Spleen (tissue), 11 donors: ENCODE results near the gene TAAR5. TPM values are rescaled to one million over a fixed set of nuclear protein-coding genes. Genes with fewer than 3 reads are reported as not detected.

ENCODE experiments used
- DNase-seq: peaks from one replicate; pipeline ENCODE4 v3.0.0-alpha.2; 2020
- H3K27ac ChIP-seq, 8 donors: fragments of 200-600 bp; sonication (generic) in 7 of 8; 1 replicate in 4 of 8; 2 replicates in 4 of 8; pipeline versions ENCODE4 v1.5.0 to v1.8.0; 2016 to 2021; ENCODE audit warnings: inconsistent platforms in 4 of 8, mild to moderate bottlenecking in 4 of 8, moderate library complexity in 1 of 8
- H3K27me3 ChIP-seq, 7 donors: fragments of 200-600 bp; sonication (generic) in 6 of 7; replicated peaks in 1 of 7; 1 replicate in 4 of 7; 2 replicates in 3 of 7; pipeline versions ENCODE4 v1.5.0 to v1.8.0; 2016 to 2021; ENCODE audit warnings: inconsistent platforms in 3 of 7, mild to moderate bottlenecking in 1 of 7
- H3K36me3 ChIP-seq, 6 donors: fragments of 200-600 bp; sonication (generic) in 5 of 6; 1 replicate in 4 of 6; 2 replicates in 2 of 6; pipeline versions ENCODE4 v1.5.0 to v1.8.0; 2016 to 2021; ENCODE audit warnings: inconsistent platforms in 2 of 6
- H3K4me1 ChIP-seq, 6 donors: fragments of 200-600 bp; sonication (generic) in 5 of 6; 1 replicate in 3 of 6; 2 replicates in 3 of 6; pipeline versions ENCODE4 v1.5.0 to v1.8.0; 2016 to 2021; ENCODE audit warnings: inconsistent platforms in 3 of 6
- H3K4me3 ChIP-seq, 8 donors: fragments of 200-600 bp; sonication (generic) in 7 of 8; 1 replicate in 4 of 8; 2 replicates in 4 of 8; pipeline versions ENCODE4 v1.5.0 to v1.8.0; 2016 to 2021; ENCODE audit warnings: inconsistent platforms in 4 of 8, mild to moderate bottlenecking in 4 of 8, moderate library complexity in 2 of 8
- H3K9me3 ChIP-seq, 8 donors: fragments of 200-600 bp; sonication (generic) in 7 of 8; 1 replicate in 4 of 8; 2 replicates in 4 of 8; pipeline versions ENCODE4 v1.5.0 to v1.8.0; 2016 to 2021; ENCODE audit warnings: inconsistent platforms in 4 of 8
- POLR2A ChIP-seq, 3 donors: fragments of 450-650 bp; IDR thresholded peaks; one replicate each; pipeline ENCODE4 v1.5.1; 2017; ENCODE audit warnings: antibody characterized with exemption in 3 of 3, mild to moderate bottlenecking in 1 of 3
- POLR2AphosphoS5 ChIP-seq, 3 donors: sonication (generic); formaldehyde crosslinking; IDR thresholded peaks; one replicate each; pipeline ENCODE4 v1.5.1; 2017; ENCODE audit warnings: antibody characterized with exemption in 3 of 3
- WGBS, 5 donors: extraction: QIAGEN DNeasy Blood & Tissue Kit in 3 of 5; methylation state at CpG; one replicate each; pipeline versions ENCODE4 v1.1.5 to v1.1.7; 2013 to 2018; 5-methylcytosine and 5-hydroxymethylcytosine counted together
- intact Hi-C: fragments of 100-400 bp; cut with DNase I; formaldehyde crosslinking; loops from one replicate; pipeline ENCODE4 v1.15.0; 2023; ENCODE audit warnings: low total_unique reads
- polyA plus RNA-seq, 3 donors: library from polyadenylated mRNA; stranded (reverse); fragments of 200-250 nt; gene quantifications; one replicate each; pipeline ENCODE4 v1.2.1, GENCODE V29; 2013
- total RNA-seq, 7 donors: library from RNA; depleted of rRNA in 3 of 7; stranded (reverse); fragments of >200 nt in 3 of 7; fragmentation: NEBNext Ultra II Directional in 4 of 7; extraction: Animal tissue kit (Norgen Biotek cat#: 25700) in 4 of 7; gene quantifications; one replicate each; pipeline versions ENCODE4 v1.1.0 to v1.2.1, GENCODE V29; 2016 to 2021
- TF ChIP-seq, protein P1 (sequence below), 11 experiments: fragments of 200-600 bp in 7 of 11; fragments of 450-650 bp in 4 of 11; sonication (generic) in 4 of 11; IDR thresholded peaks in 8 of 11; conservative IDR thresholded peaks in 3 of 11; 1 replicate in 7 of 11; 2 replicates in 4 of 11; pipeline versions ENCODE4 v1.4.0 to v1.8.0; 2016 to 2021; ENCODE audit warnings: antibody characterized with exemption in 11 of 11, inconsistent platforms in 4 of 11, mild to moderate bottlenecking in 1 of 11
- donor health status: healthy with polysubstance abuse.
- donor health status: DM: no; HTN: no; CAD: no; lungs with moderate emphysema.
- donor health status: DM: no; HTN: no; CAD: no.
- donor health status: Bipolar disorder and iron deficiency.
- donor health status: healthy.
- donor health status: DM: no; HTN: no; CAD: no.
- donor health status: DM: yes; HTN: yes; CAD: no.

TAAR5 gene
- total and polyA plus RNA-seq, 10 donors: 0.10 TPM; not detected in 9

DNA sequence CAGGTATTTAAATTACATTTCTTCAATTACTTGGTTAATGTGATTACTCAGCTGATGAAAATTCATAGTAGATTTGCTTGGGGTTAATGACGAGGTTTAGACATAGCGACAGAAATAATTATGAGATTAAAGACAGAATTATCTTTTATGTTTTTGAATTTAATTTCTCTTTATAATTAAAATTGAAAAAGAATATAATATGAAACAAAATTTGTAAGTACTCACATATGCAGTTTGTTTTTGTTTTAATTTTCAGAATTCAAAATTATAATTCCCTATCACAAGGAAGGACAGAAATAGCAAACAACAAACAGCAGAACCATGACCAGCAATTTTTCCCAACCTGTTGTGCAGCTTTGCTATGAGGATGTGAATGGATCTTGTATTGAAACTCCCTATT, 37.2 kb downstream of the TAAR5 start, which contains the start of gene TAAR8:
TAAR8 (plus strand) TSS at position 301 of the 400 bp plus-strand sequence; CDS start at position 322, 21 bp downstream.
- Histone ChIP-seq H3K9me3 (no peaks in the 10 kb centered on the region), H3K36me3 (no peaks in the 10 kb centered on the region), H3K27me3 (peaks cover 0 to 6% (median 0%) of the 10 kb centered on the region in 7 donors), H3K4me1 (no peaks in the 10 kb centered on the region), H3K27ac (no peak within 1 kb of the TSS), H3K4me3 (no peak within 1 kb of the TSS)
- TF ChIP-seq POLR2A (IDR thresholded peaks at IDR 0.05): no peak
- TF ChIP-seq, protein P1, sequence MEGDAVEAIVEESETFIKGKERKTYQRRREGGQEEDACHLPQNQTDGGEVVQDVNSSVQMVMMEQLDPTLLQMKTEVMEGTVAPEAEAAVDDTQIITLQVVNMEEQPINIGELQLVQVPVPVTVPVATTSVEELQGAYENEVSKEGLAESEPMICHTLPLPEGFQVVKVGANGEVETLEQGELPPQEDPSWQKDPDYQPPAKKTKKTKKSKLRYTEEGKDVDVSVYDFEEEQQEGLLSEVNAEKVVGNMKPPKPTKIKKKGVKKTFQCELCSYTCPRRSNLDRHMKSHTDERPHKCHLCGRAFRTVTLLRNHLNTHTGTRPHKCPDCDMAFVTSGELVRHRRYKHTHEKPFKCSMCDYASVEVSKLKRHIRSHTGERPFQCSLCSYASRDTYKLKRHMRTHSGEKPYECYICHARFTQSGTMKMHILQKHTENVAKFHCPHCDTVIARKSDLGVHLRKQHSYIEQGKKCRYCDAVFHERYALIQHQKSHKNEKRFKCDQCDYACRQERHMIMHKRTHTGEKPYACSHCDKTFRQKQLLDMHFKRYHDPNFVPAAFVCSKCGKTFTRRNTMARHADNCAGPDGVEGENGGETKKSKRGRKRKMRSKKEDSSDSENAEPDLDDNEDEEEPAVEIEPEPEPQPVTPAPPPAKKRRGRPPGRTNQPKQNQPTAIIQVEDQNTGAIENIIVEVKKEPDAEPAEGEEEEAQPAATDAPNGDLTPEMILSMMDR (IDR thresholded peaks at IDR 0.05 in 8 of 11, conservative IDR thresholded peaks at IDR 0.05 in 3 of 11): no peak
- TF ChIP-seq POLR2AphosphoS5 (IDR thresholded peaks at IDR 0.05): no peak
- WGBS, 5 donors: 87 to 96% (median 96%) methylated on average over 2 of the region's 2 CpGs
- intact Hi-C loops: no loop called here
- DNase-seq: no peak

DNA sequence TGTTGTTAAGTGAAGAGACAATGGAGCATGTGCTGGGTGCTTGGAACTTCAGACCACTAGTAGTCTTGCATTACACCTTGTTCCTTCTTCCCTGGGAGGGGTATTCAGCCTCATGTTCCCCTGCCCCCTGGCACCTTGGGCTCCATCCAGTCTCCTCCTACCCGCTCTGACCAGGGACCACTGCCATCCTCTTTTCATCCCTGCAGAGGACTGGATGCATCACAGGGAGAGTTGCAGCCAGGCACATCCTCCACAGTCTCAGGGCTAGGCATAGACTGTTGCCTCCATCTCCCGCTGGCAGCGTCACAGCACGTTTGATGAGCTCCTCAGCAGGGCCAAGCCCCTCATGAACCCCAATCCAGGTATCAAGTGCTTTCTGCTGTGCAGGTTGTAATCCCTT, 38.3 kb downstream of the TAAR5 start:
- Histone ChIP-seq H3K4me1 (no peaks in the 10 kb centered on the region), H3K27me3 (peaks cover 0 to 6% (median 0%) of the 10 kb centered on the region in 7 donors), H3K4me3 (no peak overlapping the region), H3K27ac (no peak overlapping the region), H3K36me3 (no peaks in the 10 kb centered on the region), H3K9me3 (no peaks in the 10 kb centered on the region)
- 83 to 91% (median 88%) methylated on average over 4 of the region's 4 CpGs for WGBS, 5 donors
- TF ChIP-seq, protein P1 (IDR thresholded peaks at IDR 0.05 in 8 of 11, conservative IDR thresholded peaks at IDR 0.05 in 3 of 11): no peak
- TF ChIP-seq POLR2A (IDR thresholded peaks at IDR 0.05): no peak
- no peak for DNase-seq
- intact Hi-C loops: no loop called here

DNA sequence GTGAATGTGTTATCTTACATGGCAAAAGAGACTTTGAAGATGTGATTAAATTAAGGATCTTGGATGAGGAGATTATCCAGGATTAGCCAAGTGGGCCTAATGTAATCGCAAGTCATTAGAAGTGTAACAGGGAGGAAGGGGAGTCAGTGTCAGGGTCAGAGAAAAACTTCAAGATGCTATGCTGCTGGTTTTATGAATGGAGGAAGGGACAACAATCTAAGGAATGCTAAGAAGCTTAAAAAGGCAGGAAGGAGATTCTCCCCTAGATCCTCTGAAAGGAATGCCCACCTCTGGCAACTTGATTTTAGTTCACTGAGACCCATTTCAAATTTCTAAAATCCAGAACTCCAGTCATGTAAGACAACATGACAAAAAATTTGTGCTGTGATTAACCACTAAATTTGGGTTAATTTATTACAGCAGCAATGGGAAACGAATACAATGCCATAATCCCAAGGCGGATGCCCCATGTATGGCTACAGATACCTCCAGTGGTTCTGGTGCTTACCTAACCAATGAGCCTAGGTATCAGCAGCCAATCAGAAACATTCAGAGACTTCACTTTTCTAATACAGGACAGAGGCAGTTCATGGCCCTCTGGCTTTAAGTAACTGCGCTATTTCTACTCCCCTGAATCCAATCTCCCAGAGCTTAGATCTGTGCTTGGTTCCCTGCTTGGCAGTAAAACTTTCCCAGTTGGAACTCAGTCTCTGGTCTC, 40.6 kb downstream of the TAAR5 start:
- H3K4me1 ChIP-seq: no peaks in the 10 kb centered on the region
- no peak overlapping the region for H3K4me3 ChIP-seq
- TF ChIP-seq POLR2AphosphoS5 (IDR thresholded peaks at IDR 0.05): no peak
- TF ChIP-seq, protein P1 (IDR thresholded peaks at IDR 0.05 in 8 of 11, conservative IDR thresholded peaks at IDR 0.05 in 3 of 11): no peak
- TF ChIP-seq POLR2A (IDR thresholded peaks at IDR 0.05): no peak
- intact Hi-C loops: no loop called here
- 85 to 95% (median 89%) methylated on average over 4 of the region's 4 CpGs for WGBS, 5 donors
- DNase-seq: no peak
- H3K36me3 ChIP-seq: no peaks in the 10 kb centered on the region
- H3K27me3 ChIP-seq: peaks cover 0 to 7% (median 0%) of the 10 kb centered on the region in 7 donors
- no peak overlapping the region for H3K27ac ChIP-seq
- H3K9me3 ChIP-seq: no peaks in the 10 kb centered on the region

DNA sequence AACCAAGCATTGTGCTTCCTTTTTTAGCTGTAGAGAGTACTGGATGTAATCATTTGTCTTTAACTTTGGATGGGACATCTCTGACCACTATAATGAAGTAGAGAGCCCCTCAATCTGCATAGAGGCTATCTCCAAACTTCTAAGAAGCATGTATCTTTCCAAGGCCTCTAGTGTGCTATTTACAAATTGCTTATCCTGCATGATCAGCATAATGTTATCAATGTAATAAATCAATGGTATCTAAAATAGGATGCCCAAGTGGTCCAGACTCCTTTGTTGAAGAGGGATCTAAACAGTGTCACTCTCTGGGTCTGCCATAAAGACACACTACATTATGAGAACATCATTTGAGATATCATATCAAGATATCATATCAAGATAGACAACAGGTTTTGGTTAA, 44.7 kb downstream of the TAAR5 start:
- TF ChIP-seq POLR2AphosphoS5 (IDR thresholded peaks at IDR 0.05): no peak
- TF ChIP-seq, protein P1 (IDR thresholded peaks at IDR 0.05 in 8 of 11, conservative IDR thresholded peaks at IDR 0.05 in 3 of 11): no peak
- no peak for TF ChIP-seq POLR2A (IDR thresholded peaks at IDR 0.05)
- Histone ChIP-seq H3K36me3 (no peaks in the 10 kb centered on the region), H3K27me3 (peaks cover 0 to 18% (median 0%) of the 10 kb centered on the region in 7 donors), H3K4me1 (no peaks in the 10 kb centered on the region), H3K27ac (no peak overlapping the region), H3K4me3 (no peak overlapping the region), H3K9me3 (no peaks in the 10 kb centered on the region)
- no peak for DNase-seq
- intact Hi-C loops: no loop called here
